SKM-1 (cell line): ENCODE results near the gene MAFF.

Experiments used
- DNase-seq: peaks from one replicate; lab custom pipeline; 2025; ENCODE audit not compliant: unreplicated experiment; lab: John Stamatoyannopoulos, UW

MAFF gene

DNA sequence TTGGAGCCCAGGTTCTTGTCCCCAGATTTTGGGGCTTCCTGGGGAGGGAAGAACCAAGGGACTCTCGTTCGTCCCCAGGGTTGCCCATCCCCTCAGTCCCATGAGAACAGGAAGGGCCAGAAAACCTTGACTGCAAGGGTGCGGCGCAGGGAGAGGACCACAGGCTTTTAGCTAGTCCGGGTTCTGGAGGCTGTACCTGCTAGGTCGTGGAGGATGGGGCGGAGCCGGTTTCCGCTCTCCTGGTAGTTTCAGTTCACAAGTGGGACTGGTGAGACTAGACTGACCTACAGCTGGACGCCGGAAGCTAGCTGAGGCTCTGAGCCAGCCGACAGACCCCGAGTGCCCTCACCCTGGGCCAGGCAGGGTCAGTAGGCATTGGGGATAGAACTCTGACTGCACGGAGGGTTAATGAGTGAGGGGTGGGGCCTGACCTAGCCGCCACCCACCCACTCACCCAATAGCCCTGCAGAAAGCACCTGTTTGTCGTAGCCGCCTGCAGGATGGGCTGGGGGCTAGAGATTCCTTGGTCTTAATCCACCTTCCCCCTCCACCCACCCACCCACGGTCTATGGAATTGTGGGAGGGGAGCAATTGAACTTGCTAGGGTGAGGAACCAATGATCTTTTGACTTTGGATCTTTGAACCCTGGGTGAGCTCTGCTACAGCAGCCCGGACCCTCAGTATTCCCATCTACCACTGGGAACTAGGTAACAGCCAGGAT lies 1.5 kb downstream of the MAFF start:
- no peak for DNase-seq

DNA sequence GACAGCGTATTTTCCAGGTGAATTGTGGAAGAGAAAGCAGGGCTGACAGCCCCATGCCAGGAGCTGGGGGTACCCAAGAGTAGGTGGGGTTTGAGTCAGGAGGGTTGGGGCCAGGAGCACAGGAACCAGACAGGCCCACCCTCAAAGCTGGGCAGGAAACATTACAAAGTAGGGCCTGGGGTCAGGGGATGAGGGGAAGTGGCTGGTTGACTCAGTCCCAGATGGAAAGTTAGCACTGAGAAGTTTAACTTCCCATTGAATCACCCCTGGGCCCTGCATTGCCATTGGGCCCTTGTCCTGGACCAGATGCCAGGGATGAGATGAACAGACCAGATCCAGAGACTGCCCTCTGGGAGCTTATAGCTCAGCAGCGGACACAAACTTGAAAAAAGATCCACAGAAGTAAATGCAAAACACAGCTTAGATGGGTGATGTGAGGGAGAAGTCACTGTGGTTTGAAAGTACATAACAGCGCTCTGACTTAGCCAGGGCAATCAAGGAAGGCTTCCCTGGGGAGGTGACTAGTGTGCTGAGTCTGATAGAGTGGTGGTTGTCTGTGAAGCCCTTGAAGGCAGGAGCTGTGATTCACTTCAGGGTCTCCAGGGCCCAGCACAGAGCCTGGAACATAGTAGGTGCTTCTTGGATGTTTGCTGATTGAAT lies 2.2 kb downstream of the MAFF start:
- no peak for DNase-seq

DNA sequence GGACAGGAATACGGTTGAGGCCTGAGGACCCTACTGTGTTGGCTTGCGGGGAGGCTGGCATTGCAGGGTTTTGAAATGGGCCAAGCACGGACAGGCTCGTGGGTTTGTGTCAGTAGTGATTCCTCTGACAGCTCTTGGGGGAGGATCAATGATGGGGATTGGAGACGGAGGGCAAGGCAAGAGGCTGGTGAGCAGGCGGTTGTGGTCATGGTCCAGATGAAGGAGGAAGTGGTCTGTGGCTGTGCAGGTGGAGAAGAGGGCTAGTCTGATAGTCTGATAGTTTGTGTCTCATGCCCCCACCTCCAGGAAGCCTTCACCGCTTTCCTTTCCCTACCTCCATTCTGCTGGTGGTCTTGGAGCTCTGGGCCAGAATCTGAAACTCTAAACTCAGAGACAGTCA lies 3.0 kb downstream of the MAFF start:
- no peak for DNase-seq

DNA sequence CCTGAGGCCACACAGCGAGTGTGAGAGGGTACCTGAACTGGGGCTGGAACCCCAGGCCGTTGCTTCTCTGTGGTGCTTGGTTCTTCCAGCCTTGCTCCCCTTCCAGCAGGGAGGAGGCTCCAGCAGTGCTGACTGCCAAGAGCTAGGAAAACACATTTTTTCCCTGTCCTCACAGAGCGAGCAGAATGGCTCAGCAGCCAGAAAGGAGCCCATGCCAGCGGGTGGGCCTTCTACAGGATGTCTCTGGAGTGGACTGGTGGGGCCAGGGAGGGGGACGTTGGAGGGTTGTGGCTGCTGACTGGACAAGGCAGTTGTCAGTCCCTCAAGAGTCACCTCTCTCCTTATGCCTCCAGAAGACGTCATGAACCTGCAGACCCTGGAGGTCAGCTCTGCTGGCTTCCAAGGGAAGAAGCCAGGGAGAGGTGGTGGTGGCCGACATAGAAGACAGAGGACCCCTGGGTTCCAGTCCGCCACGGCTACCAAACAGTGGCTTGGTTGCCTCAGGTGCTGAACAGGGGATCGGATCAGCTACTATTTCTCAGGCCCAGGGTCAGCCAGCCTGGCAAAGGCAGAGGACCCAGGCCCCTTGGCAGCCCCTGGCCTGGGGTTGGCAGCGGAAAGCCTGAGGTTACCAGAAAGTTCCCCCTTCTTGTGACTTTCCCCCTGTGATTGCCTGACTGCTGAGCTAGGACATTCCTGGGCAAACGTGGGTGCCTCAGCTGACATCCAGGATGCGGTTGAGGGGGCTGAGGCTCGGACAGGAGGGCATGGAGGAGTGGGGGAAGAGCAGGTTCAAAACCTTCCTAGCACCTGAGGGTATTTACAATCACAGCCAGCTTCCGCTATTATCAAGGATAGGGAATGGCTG lies 3.7 kb downstream of the MAFF start:
- DNase-seq, result no peak

DNA sequence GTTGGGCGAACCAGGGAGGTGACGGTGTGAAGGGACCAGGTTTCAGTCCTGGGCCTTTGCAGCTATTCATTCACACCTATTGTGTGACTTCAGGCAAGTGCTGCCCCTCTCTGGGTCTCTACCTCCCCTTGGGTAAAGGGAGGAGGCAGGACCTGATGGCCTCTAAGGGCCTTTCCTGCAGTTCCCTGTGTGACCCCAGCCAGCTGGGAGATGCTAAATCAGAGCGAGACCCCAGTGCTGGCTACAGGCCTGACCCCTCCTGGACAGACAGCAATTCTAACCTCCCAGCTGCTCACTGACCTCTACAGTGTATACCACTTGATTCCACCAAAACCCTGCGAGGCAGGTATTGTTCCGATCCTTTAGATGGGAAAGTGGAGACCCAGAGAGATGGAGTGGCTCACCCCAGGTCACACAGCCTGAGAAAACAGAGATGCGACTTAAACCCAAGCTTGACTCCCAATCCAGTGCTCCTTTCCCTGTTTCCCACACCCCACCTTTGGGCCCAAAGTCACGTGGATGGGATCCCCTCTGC lies 6.2 kb downstream of the MAFF start:
- DNase-seq, result no peak

DNA sequence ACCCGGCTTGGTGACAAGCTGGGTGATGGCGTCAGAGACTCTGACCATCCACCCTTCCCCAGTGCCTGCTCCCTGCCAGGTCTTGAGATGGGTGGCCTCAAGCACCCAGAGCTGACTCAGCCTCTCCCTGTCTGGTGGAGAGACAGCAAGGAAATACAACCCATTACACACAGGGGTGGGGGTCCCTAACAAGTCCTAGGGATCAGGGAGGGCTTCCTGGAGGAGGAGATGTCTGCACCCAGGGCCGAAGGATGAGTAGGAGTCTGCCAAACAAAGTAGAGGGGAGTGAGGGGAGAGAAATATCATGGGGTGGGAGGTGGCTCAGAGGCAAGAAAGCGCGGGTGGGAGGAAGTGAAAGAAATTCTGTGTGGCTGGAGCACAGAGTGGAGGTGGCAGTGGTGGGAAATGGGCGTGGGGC lies 6.8 kb downstream of the MAFF start:
- DNase-seq, result no peak

DNA sequence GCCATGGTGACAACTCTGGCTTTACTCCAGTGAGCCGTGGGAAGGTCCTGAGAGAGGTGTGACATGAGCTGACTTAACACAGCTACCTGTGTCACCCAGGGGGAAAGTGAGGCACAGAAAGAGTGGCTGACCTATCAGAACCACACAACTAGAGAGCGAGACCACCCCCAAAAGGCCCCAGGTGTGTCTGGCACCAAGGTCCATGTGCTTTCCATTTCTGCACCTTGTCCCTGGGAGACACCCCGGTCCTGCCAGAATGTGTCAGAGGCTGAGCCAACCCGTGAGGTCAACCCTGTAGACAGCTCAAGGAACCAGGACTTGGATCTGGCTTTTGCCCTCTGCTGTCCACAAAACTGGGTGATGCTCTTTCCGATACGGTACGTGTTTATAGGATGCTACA lies 9.8 kb downstream of the MAFF start:
- no peak for DNase-seq

DNA sequence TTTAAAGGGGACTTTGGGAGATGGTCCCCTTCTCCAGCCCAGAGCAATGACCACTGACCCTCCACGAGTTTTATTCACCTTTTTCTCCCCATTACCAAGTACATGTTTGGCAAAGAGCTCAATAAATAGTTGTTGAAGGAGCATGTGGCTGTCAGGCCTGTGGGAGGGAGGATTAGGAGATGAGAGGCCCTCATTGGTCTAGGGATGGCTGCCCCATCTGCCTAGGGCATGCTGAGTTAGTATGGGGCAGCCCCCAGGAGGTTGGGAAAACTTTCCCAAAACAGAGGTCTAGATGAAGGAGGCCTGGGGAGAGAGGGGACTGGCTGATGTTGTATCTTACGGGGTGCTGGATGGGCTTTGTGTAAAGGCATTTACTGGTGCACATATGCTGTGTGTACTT lies 10.6 kb downstream of the MAFF start:
- DNase-seq, result no peak

DNA sequence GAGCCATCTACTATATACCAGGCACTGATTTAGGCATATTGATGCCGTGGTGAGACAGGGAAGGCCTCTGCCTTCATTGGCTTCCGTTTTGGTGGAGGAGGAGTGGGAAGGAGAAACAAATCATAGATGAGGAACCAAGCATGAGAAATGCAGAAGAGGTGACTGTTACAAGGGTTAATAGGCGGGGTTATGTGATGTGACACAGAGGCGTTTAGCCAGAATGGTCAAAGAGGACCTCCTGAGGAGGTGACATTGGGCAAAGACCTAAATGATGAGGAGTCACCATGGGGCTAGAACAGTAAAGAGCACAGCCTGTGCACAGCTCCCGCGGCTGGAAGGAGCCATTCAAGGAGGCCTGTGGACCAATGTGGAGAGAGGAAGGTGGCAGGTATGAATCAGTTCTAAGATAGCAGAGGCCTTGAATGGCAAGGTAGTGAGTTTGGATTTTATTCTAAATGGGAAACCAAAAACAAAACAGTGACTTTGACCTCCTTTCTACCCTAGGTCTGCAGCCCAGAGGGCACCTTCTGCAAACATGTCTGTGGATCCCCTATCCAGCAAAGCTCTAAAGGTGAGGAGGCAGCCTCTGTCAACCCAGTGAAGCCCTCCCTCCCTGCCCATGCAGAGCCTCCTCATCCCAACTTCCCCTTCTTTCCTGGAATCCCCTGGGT lies 11.7 kb downstream of the MAFF start:
- peak; percentile 40 for DNase-seq

DNA sequence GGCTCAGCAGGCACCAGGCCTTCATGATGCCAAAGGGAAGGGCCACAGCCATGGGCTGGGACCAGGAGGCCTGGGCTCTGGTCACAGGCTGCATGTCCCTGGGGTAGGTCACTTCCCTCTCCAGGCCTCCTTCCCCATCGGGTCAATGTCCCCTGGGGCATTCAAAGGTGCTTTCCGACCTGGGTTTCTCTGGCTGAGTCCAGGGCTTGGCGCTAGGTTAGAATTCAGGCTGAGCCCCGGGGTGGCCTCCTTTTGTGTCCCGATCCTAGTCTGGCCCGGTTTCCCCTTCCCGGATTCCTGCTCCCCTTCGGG lies 12.2 kb downstream of the MAFF start:
- DNase-seq, result no peak

DNA sequence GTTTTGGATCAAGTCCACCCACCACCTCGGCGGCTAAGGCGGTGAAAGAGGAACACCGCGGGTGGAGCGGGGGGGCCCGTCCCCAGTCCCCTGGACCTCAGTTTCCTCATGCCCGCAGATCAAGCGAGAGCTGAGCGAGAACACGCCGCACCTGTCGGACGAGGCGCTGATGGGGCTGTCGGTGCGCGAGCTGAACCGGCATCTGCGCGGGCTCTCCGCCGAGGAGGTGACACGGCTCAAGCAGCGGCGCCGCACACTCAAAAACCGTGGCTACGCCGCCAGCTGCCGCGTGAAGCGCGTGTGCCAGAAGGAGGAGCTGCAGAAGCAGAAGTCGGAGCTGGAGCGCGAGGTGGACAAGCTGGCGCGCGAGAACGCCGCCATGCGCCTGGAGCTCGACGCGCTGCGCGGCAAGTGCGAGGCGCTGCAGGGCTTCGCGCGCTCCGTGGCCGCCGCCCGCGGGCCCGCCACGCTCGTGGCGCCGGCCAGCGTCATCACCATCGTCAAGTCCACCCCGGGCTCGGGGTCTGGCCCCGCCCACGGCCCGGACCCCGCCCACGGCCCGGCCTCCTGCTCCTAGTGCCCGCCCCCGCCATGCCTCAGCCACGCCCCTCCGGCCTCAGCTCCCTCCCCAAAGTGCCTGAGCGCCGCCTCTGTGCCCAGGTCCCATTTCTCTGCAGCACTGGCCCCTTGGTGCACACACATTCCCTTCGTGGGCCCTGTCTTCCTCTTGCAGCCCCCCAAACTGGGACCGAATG lies 12.7 kb downstream of the MAFF start:
- no peak for DNase-seq

DNA sequence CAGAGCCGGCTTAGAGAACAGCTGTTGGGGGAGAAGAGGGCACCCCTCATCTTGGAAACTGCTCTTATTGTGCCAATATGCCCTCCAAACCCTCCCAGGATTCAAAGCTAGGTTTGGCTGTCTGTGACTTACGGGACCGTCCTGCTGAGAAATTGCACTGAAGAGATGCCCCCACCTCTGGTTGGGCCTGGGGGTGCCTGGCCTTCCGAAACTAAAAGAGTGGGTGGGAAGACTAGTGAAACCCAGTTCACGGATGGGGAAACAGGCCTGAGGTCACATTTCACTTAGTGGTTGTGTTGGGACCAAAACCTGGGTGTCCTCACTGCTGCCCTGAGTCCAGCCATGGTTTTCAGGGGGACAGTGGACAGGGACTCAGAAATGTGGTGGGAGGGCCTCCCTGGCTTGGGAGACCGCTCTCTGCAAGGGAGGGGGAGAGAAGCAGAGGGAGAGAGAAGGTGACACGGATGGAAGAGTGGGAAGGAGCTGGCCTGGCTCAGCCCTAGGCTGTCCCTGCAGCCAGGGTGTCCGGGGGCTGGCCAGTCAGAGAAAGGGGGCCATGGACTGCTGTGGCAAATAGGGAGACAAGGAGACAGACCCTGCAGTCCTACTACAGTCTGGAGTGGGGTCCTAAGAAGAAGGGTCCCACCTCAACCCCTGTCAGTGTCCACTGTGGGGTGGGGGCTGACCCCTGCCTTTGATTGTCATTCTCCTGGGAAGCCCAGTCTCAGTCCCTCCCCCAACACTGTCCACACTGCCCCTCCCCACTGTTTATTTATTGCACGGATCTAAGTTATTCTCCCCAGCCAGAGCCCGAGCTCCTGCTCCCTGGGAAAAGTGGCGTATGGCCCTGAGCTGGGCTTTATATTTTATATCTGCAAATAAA lies 13.6 kb downstream of the MAFF start:
- no peak for DNase-seq

DNA sequence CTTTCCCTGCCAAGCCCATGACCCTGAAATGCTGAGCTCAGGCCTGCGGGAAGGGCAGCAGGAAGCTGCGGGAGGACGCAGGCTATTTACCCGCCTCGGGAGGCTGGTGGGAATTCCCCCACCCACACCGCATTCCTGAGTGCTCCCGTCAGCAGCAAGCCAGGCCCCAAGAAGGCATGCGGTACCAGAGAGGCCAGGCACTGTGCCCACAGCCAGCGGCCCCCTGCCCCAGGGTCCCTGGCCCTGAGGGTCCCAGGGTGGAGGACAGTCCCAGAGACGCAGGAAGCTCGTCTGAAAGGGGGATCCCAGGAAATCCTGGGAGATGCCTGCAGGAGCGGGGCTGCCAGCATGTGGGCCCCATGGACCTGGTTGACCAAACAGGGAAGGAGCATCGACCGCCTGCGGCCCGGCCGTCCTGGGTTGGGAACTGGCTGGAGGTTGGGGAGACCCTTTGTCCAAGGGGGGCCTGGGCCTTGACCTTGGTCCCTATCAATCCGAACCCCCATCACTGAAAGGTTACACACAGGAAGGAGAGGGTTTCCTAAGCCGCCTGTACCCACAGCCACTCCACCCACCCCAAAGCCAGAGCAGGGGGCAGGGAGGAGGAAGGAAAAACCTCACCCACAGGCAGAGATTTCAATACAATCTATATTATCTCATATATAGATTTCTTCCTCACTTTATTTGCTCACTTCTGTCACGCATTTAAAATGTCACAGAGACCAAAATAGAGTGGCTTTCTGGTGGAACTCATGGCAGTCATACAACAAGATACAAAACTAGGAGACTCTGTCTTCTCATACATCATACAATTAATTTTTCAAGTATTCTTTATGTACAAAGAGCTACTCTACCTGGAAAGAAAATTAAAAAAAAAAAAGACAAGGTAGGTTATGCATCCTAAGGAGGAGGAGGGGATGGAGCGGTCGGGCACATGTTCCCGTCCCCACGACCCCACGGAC lies 17.1 kb downstream of the MAFF start:
- DNase-seq, result no peak

DNA sequence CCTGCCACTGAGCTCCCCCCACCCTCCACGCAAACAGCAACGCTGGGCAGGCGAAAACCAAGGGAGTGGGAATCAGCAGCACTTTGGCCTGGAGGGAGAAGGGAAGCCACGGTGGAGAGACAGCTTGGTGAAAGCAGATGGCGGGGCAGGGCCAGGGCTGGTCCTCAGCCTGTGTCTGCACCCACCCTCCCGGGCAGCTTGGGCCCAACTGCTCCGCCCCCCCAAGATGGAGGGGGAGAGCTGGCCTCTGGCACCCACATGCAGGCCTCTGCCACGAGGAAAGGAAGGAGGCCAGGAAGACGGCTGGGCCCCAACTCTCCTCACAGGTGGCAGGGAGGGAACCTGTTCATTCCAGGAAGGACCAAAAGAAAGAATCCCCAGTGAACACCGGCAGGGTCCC lies 17.8 kb downstream of the MAFF start:
- DNase-seq, result no peak

DNA sequence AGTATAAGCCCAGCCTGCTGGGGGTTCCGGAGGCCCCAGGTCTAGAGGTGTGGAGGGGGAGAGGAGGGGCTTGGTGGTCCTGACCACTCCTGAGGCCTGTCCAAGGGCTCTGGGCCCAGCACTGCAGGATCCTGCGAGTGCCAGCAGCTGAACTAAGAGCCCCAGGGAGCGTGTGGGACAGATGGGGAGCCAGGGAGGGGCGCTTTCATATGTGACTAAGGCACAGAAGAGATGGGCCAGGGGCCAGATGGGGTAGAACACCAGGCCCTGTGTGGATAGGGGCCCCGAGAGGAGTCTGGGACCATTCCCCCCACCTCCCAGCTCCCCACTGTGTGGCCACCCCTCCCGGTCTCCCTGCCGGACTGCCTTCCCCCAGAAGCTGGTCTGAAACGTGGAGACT lies 18.4 kb downstream of the MAFF start:
- DNase-seq, result no peak

DNA sequence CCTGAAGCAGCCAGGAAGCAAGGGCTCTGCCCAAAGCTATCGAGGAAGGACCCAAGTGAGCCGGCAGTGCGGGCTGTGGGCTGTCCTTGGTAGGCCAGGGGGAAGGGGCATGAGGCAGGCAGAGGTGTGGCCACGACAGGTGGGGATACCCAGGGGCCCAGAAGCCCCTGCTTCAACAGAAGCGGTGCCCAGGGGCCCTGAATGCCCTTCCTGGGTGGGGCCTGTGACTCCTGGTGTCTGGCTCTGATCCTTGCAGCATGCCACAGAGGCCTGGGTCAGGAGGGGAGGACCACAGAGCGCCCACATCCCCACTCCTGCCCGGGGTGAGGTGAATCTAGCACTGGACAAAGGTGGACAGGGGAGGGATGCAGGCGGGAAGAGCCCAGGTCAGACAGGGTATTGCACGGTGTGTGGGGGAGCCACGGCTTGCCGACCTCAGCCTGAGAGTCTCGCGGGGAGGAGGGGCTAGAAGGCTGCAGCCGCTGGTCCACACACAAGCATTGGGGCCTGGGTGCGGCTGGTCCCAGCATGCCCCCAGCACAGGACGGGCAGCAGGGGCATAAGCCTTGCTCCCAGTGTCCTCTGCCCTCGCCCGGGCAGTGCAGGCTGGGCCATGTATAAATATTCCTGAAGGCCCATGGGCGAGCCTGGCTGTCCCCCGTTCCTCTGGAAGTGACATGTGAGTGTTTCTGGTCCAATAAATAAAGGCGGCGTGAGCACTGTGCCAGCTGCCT lies 19.0 kb downstream of the MAFF start:
- DNase-seq, result no peak

DNA sequence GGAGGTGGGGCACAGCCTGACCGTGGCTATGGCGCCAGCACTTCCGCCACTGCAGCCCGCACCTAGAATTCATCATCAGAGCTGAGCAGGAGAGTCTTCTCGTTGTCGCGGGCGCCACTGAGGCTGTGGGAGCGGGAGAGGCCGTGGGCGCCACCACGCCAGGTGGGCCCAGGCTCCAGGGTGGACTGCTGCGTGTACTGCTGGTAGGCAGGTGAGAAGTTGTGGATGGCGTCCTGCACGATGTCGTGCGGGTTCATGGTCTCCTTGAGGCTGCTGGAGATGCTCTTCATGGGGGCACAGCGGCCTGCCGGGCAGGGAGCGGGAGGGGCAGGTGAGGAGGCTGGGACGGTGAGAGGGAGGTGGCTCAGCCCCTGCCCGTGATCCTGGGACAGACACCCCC lies 19.6 kb downstream of the MAFF start:
- no peak for DNase-seq
